Hematopoietic multipotent progenitor cell treated with erythropoietin and hydrocortisone succinate and interleukin-3 and kit ligand, for 4 days (in vitro differentiated cells): Measurements from ENCODE around the gene SLC4A11.
A peak's percentile ranks its signal among the peaks of the same experiment; 100 is the strongest.
"Not testable (repeated sequence)": the region's sequence is repeated elsewhere in the genome, so short reads cannot be mapped to it uniquely, and the experiment has no call there.

Experiments
- DNase-seq: peaks from one replicate; pipeline ENCODE4 v3.0.0-alpha.2; 2015

The SLC4A11 gene

DNA sequence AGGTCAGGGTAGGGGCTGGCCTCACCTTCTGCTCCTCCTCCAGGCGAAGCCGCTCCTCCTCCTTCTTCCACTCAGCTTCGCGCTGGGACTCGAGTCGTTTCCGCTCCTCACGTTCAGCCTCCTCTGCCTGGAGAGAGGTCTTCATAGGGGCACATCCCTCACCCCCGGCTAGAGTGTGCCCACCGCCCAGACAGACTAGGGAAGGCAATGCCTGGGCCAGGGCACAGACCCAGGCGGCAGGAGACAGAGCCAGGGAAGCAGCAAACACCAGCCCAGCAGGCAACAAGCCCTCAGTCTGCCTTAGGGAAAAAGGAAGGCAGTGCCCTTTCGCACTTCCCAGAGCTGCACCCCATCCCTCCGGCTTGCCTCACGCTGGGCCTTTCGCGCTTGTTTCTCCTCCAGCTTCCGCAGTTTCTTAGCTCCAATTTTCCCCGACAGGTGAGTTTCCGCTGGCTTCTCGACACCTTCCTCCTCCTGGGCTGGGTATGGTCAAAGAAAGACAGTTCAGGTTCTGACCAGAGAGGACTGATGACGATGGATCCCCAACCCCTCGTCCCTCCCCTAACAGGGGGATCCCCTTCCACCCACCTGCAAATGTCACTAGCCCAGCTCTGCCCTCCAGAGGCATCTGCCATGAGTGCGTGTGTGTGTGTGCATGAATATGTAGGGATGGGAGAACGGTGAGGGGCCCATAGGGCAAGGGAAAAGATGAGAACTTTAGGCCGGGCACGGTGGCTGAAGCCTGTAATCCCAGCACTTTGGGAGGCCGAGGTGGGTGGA, 38.8 kb downstream of the SLC4A11 start:
- no peak for DNase-seq

DNA sequence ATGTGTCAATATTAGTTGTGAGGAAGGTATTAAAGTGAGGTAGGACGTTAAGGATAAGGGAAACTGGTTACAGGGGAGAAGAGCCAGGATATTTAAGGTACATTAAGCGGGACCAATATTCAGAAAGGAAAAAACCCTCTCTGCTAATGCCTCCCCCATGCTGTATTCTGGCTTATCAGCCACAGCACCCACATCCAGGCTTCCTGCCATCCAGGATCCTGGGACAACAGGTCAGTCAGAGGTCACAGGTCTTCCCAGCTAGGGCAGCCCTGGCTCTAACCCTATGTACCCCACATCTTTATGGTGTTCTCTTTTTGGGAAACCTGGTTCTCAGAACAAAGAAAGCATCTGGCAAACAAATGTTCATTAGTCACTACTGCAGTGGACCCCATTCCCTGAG, 39.8 kb downstream of the SLC4A11 start:
- DNase-seq: no peak

DNA sequence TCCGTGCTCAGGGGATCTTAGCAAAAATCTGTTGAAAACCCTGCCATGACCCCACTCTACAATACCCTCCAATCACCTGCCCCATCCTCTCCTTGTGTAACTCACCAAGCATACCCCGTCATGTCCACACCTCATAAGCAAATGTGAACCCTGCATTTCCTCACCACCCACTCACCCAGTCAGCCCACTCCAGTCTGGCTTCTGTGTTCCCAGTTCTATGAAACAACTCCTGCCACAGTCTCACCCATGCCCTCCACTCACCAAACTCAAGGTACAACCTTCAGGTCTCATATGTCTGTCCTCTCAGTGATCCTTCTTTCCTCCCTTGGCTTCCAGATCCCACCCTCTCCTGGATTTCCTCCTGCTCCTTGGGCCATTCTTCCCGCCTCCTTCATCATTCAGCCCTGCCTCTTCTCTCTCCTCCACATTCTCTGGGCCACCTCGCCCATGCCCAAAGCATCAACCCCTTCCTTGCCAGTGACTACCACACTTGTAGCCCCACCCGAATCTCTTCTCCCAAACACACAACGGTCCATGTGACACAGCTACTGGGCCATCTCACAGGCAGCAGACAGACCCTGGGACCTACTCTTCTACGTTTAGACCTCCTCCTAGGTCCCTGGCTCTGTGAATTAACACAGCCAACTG, 43.3 kb downstream of the SLC4A11 start:
- no peak for DNase-seq

- no peak for DNase-seq
These were observed 44.2 kb downstream of the SLC4A11 start for GRCh38 chr20:3194617-3195280.

- no peak for DNase-seq
These were observed 45.0 kb downstream of the SLC4A11 start for GRCh38 chr20:3193806-3194616.

DNA sequence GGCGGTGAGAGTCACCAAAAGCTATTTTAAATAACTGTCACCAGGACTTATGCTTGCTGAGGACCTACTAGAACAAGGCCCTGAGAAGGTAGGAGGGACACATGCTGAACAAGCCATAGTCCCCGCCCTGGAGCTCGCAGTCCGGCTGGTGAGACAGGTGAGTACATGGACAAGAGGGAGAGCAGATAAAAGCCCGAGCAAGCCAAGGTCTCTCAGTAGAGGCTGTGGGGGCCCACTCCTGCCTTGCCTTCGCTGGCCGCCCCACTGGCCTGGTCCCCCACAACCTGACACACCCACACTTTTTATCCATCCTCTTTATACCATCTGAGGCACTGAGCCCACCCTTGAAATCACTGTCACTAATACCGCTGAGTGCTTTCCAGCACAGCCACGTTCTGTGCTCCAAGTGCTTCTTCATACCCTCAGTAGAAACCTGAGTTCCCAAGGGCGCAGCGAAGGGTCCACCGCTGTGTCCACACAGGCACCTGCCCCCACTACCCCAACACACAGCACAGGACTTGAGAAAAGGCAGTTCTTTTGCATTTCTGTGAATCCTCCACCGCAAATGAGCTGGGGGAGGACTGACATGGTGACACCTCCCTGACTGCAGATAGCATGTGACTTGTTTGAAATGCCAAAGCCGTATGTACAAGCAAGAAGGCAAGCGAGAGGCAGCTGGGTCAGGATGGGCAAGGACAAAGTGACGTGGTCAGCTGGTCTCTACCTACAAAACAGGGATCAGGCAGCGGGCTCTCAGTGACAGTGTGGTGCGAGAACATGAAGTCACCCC, 46.6 kb downstream of the SLC4A11 start:
- no peak for DNase-seq

DNA sequence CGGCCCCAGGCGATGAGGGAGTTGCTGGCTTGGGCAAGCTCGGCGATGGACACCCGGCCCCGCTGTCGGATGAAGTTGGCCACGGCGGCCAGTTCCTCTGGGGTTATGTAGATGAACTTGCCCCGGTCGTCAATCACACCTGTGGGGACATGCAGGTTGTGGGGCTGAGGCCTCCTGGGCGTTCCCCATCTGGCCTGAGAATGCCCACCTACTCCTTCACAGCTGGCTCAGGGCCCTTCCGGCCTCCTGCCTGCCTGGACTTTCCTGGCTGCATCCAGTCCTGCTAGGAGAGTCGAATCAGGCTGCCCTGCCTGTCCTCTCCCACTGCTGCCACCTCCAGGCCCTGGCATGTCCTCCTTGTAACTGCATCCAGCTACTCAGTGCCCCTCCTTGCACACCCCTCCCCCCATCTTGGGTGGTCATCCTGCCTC, 48.3 kb downstream of the SLC4A11 start:
- no peak for DNase-seq

- DNase-seq: no peak
These were observed 49.3 kb downstream of the SLC4A11 start for GRCh38 chr20:3189561-3190131.

- DNase-seq: no peak
These were observed 50.1 kb downstream of the SLC4A11 start for GRCh38 chr20:3188823-3189413.

GRCh38 chr20:3187861-3188260, 51.1 kb downstream of the SLC4A11 start:
- not testable (repeated sequence) for DNase-seq

- no peak for DNase-seq
These were observed 54.9 kb downstream of the SLC4A11 start for GRCh38 chr20:3183896-3184612.

- not testable (repeated sequence) for DNase-seq
These were observed 56.6 kb downstream of the SLC4A11 start for GRCh38 chr20:3182429-3182828.

DNA sequence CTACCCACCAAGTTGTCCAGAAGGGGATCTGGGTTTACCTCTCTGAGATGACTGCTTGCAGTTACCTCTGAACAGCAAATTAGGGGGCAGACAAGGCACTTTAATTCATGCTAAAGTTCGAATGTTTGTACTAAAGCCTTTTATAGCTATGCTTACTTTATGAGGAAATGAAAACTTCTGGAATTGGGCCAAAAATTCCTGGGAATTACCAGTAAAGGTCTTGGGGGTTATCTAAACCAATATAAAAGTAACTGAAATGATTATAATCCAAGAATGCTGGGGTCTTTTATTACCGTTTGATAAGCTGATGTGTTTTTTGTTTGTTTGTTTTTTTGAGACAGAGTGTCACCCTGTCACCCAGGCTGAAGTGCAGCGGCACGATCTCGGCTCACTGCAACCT, 57.7 kb downstream of the SLC4A11 start:
- no peak for DNase-seq

DNA sequence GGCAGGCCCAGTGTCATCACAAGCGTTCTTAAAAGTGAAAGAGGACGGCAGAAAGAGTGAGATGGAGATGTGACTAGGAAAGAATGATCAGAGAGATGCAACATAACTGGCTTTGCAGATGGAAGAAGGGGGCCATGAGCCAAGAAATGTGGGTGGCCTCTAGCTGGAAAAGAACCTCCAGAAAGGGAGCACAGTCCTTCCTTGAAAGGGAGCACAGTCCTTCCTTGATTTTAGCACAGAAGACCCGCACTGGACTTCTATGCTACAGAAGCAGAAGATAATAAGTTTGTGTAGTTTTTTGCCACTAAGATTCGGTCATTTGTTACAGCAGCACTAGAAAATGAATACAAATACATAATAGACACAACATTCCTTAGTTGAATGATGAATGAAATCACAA, 58.7 kb downstream of the SLC4A11 start:
- no peak for DNase-seq

- peak; percentile 76 for DNase-seq
These were observed 61.1 kb downstream of the SLC4A11 start for GRCh38 chr20:3177746-3178485.
